HepG2 (cell line): ENCODE data around the gene NADK2. TPM values are rescaled to one million over a fixed set of nuclear protein-coding genes. Genes with fewer than 3 reads are reported as not detected.

ENCODE experiments used
- ATAC-seq: fragments of 200-7000 bp; cut with Tn5 transposase; 3 replicates; pipeline ENCODE4 v1.9.1; 2020; ENCODE audit warnings: mild to moderate bottlenecking, moderate library complexity
- BruUV-seq: library from RNA; stranded (reverse); fragments of 400-500 nt; replicated peaks from 2 replicates; lab custom pipeline; 2021; lab: Mats Ljungman, UMichigan
- CTCF ChIA-PET: fragments of 300-600 bp; formaldehyde crosslinking; extraction: SDS; loops from one replicate; lab custom pipeline; 2021; ENCODE audit warnings: low total read pairs, inconsistent platforms, low intra/inter-chr PET ratio; lab: Yijun Ruan, JAX
- POLR2A ChIA-PET: fragments of 350-600 bp; sonication (Branson Sonifier 250); formaldehyde crosslinking; loops from one replicate; lab custom pipeline; 2020; ENCODE audit warnings: antibody characterized with exemption, inconsistent platforms; lab: Yijun Ruan, JAX
- DNase-seq: peaks from one replicate; pipeline ENCODE4 v3.0.0-alpha.2; 2015; ENCODE audit warnings: low spot score
- FAIRE-seq: peaks from 3 replicates; lab custom pipeline; 2011; peaks lifted over from hg19 to GRCh38; lab: Jason Lieb, UNC
- H2AFZ ChIP-seq: one replicate; pipeline ENCODE4 v1.6.1; 2011; ENCODE audit warnings: low read length, inconsistent platforms
- H3K27ac ChIP-seq: fragments of 300-600 bp; 3 replicates; pipeline ENCODE4 v1.8.0; 2011; ENCODE audit warnings: mixed run types, mild to moderate bottlenecking, mixed read lengths, low read length, inconsistent platforms; ENCODE audit not compliant: insufficient read depth; ENCODE audit errors: extremely low read length
- H3K27me3 ChIP-seq, 2 experiments: fragments of 200-600 bp in 1 of 2; 2 replicates in 1 of 2; 3 replicates in 1 of 2; pipeline versions ENCODE4 v1.6.0 to v1.8.0; 2011; ENCODE audit warnings: low read length in 2 of 2, mild to moderate bottlenecking in 2 of 2, moderate library complexity in 2 of 2, inconsistent platforms in 1 of 2; ENCODE audit not compliant: insufficient read depth in 2 of 2, control insufficient read depth in 1 of 2
- H3K36me3 ChIP-seq, 2 experiments: fragments of 200-600 bp in 1 of 2; replicated peaks in 1 of 2; 2 replicates in 1 of 2; 3 replicates in 1 of 2; pipeline versions ENCODE4 v1.5.1 to v1.8.0; 2011; ENCODE audit warnings: low read length in 2 of 2, inconsistent platforms in 1 of 2; ENCODE audit not compliant: insufficient read depth in 2 of 2, control insufficient read depth in 1 of 2
- H3K4me1 ChIP-seq: 2 replicates; pipeline ENCODE4 v1.5.1; 2012; ENCODE audit warnings: low read length, inconsistent platforms; ENCODE audit not compliant: insufficient read depth
- H3K4me2 ChIP-seq: 2 replicates; pipeline ENCODE4 v1.6.0; 2011; ENCODE audit warnings: low read depth, low read length, inconsistent platforms
- H3K4me3 ChIP-seq, 3 experiments: fragments of 200-600 bp in 1 of 3; sonication (generic), shearing (Covaris generic) in 1 of 3; replicated peaks in 1 of 3; 2 replicates each; pipeline ENCODE4 v1.5.1; 2011 to 2016; ENCODE audit warnings: low read length in 3 of 3, inconsistent platforms in 2 of 3, low read depth in 2 of 3, mild to moderate bottlenecking in 2 of 3, control low read depth in 1 of 3, mixed read lengths in 1 of 3; ENCODE audit not compliant: insufficient read depth in 1 of 3
- H3K79me2 ChIP-seq: one replicate; pipeline ENCODE4 v1.6.1; 2011; ENCODE audit warnings: low read length, inconsistent platforms; ENCODE audit not compliant: insufficient read depth
- H3K9ac ChIP-seq: 2 replicates; pipeline ENCODE4 v1.6.0; 2011; ENCODE audit warnings: mild to moderate bottlenecking, low read depth, low read length, inconsistent platforms; ENCODE audit not compliant: insufficient read depth
- H3K9me3 ChIP-seq: 2 replicates; pipeline ENCODE4 v1.5.1; 2012; ENCODE audit warnings: mild to moderate bottlenecking, low read length
- H4K20me1 ChIP-seq: 2 replicates; pipeline ENCODE4 v1.6.0; 2011; ENCODE audit warnings: inconsistent platforms, mild to moderate bottlenecking, low read length, moderate library complexity; ENCODE audit not compliant: insufficient read depth
- ARNTL ChIP-seq: sonication (generic); formaldehyde crosslinking; IDR thresholded peaks from 2 replicates; pipeline ENCODE4 v1.4.0; 2020; ENCODE audit warnings: mild to moderate bottlenecking, missing genetic modification reagents
- BRF2 ChIP-seq: sonication (generic); formaldehyde crosslinking; IDR thresholded peaks from 2 replicates; pipeline ENCODE4 v1.8.1; 2022; ENCODE audit warnings: mild to moderate bottlenecking, missing genetic modification reagents
- CSRNP1 ChIP-seq: sonication (generic); formaldehyde crosslinking; IDR thresholded peaks from 2 replicates; pipeline ENCODE4 v1.8.1; 2023; ENCODE audit warnings: mild to moderate bottlenecking, missing genetic modification reagents
- ERF ChIP-seq: IDR thresholded peaks from 2 replicates; pipeline ENCODE4 v1.6.1; 2018; ENCODE audit warnings: missing biosample characterization, missing genetic modification reagents
- ETS1 ChIP-seq: sonication (generic); formaldehyde crosslinking; IDR thresholded peaks from 2 replicates; pipeline ENCODE4 v1.4.0; 2020; ENCODE audit warnings: missing genetic modification reagents
- ETV5 ChIP-seq: IDR thresholded peaks from 2 replicates; pipeline ENCODE4 v1.6.1; 2018; ENCODE audit warnings: missing biosample characterization, missing genetic modification reagents, inconsistent platforms, borderline replicate concordance
- FOXA3 ChIP-seq: IDR thresholded peaks from 2 replicates; pipeline ENCODE4 v1.6.1; 2016; ENCODE audit warnings: missing genetic modification reagents, missing compliant biosample characterization
- HHEX ChIP-seq: IDR thresholded peaks from 2 replicates; pipeline ENCODE4 v1.6.1; 2016; ENCODE audit warnings: control low read depth
- KDM6A ChIP-seq: IDR thresholded peaks from 2 replicates; pipeline ENCODE4 v1.6.1; 2016; ENCODE audit warnings: low read depth
- MYPOP ChIP-seq: sonication (generic); formaldehyde crosslinking; IDR thresholded peaks from 2 replicates; pipeline ENCODE4 v1.8.1; 2023; ENCODE audit warnings: mild to moderate bottlenecking, moderate library complexity, missing genetic modification reagents
- SAFB2 ChIP-seq: sonication (generic); formaldehyde crosslinking; IDR thresholded peaks from 2 replicates; pipeline ENCODE4 v1.5.1; 2020; ENCODE audit warnings: missing genetic modification reagents, low read depth, mild to moderate bottlenecking, borderline replicate concordance
- TEAD2 ChIP-seq: sonication (generic); formaldehyde crosslinking; IDR thresholded peaks from 2 replicates; pipeline ENCODE4 v1.9.0; 2021; ENCODE audit warnings: missing genetic modification reagents
- ZNF124 ChIP-seq: sonication (generic); formaldehyde crosslinking; IDR thresholded peaks from 2 replicates; pipeline ENCODE4 v1.4.0; 2020; ENCODE audit warnings: missing genetic modification reagents
- ZNF558 ChIP-seq: sonication (generic); formaldehyde crosslinking; IDR thresholded peaks from 2 replicates; pipeline ENCODE4 v1.9.0; 2022; ENCODE audit warnings: mild to moderate bottlenecking, missing genetic modification reagents, borderline replicate concordance
- ZNF841 ChIP-seq: sonication (generic); formaldehyde crosslinking; IDR thresholded peaks from 2 replicates; pipeline ENCODE4 v1.8.1; 2023; ENCODE audit warnings: missing genetic modification reagents, borderline replicate concordance
- ZSCAN21 ChIP-seq: sonication (generic); formaldehyde crosslinking; IDR thresholded peaks from 2 replicates; pipeline ENCODE4 v1.8.0; 2022; ENCODE audit warnings: mild to moderate bottlenecking, missing genetic modification reagents, moderate library complexity, borderline replicate concordance
- WGBS: methylation state at CpG from one replicate; pipeline ENCODE4 v1.1.6; 2017; ENCODE audit warnings: low lambda C conversion rate; 5-methylcytosine and 5-hydroxymethylcytosine counted together
- in situ Hi-C: cut with HindIII; loops from 2 replicates; pipeline ENCODE4 v1.10.0; 2017; ENCODE audit warnings: low pct_unique_long_range_greater_than_20kb; ENCODE audit not compliant: extremely low pct_ligation_motif_present
- intact Hi-C: fragments of 100-400 bp; cut with micrococcal nuclease; formaldehyde crosslinking; loops from one replicate; pipeline ENCODE4 v1.10.0; 2022; ENCODE audit not compliant: unreplicated experiment
- polyA plus RNA-seq, 8 experiments: library from polyadenylated mRNA; depleted of rRNA in 3 of 8; stranded (reverse) in 7 of 8; unstranded in 1 of 8; fragments of >200 nt; fragmentation: Illumina TruSeq in 4 of 8; extraction: Trizol in 4 of 8; gene quantifications; 2 replicates each; pipeline versions ENCODE4 v1.2.1 to v1.2.3, GENCODE V29; 2011 to 2016; ENCODE audit warnings: low read depth in 4 of 8, missing spikeins in 1 of 8, mixed read lengths in 1 of 8; ENCODE audit not compliant: insufficient read depth in 1 of 8
- total RNA-seq, 5 experiments: library from RNA; depleted of rRNA; stranded (reverse); fragments of >200 nt; fragmentation: Illumina TruSeq; extraction: Trizol; gene quantifications; 2 replicates each; pipeline ENCODE4 v1.2.3, GENCODE V29; 2016; ENCODE audit warnings: low read depth in 1 of 5

The NADK2 gene
- total and polyA plus RNA-seq, 2 of the 13 experiments (the other 11 are each of a cell fraction or from before 2014, with no cell fraction given) = 13.9 to 71.4 TPM

- no peak for TF ChIP-seq MYPOP (CRISPR knock-in tag)
- TF ChIP-seq SAFB2 = no peak
- no peak for TF ChIP-seq ETS1
Measured at GRCh38 chr5:36181774-36182173, 60.0 kb downstream of the NADK2 start (continued).

- BruUV-seq = no TSS peak
- 6% methylated on average over 2 of the region's 2 CpGs for WGBS
- intact Hi-C loops = loop anchor here (1.0 to 5.0 kb wide), 3 partner anchors 27 to 103 kb away; no protein-coding TSS in a partner anchor
- peak; percentile 47; the same call in 1 of the 2 replicates for TF ChIP-seq HHEX
- peak; percentile 95 for TF ChIP-seq FOXA3 (CRISPR knock-in tag)
- TF ChIP-seq TEAD2 (CRISPR knock-in tag) = no peak
- peak; percentile 82; the same call in 1 of the 2 replicates for TF ChIP-seq ZNF124 (CRISPR knock-in tag)
- peak; percentile 67; the same call in 1 of the 2 replicates for TF ChIP-seq ERF
- peak; percentile 61 for TF ChIP-seq KDM6A (CRISPR knock-in tag)
- TF ChIP-seq ETV5 (CRISPR knock-in tag) = peak; percentile 64; the same call in 1 of the 2 replicates
- no peak for TF ChIP-seq ZNF558
- no peak for TF ChIP-seq BRF2 (CRISPR knock-in tag)
- no peak for TF ChIP-seq ARNTL (CRISPR knock-in tag)
- no peak for TF ChIP-seq CSRNP1 (CRISPR knock-in tag)
- TF ChIP-seq ZSCAN21 = no peak
- no peak for TF ChIP-seq ZNF841
Measured at GRCh38 chr5:36180556-36181350, 61.0 kb downstream of the NADK2 start.

More at GRCh38 chr5:36180556-36181350, 61.0 kb downstream of the NADK2 start:
- Histone ChIP-seq H2AFZ (no peak overlapping the region), H3K27me3 (no peaks in the 10 kb centered on the region), H3K4me3 (peak overlapping the region in 1 of 3 experiments; percentile 21; a peak in 1 of 6 replicates), H3K4me2 (peak overlapping the region; percentile 60), H3K36me3 (peaks cover 0 to 15% of the 10 kb centered on the region in 2 experiments; a peak in 3 of 5 replicates), H4K20me1 (no peaks in the 10 kb centered on the region), H3K79me2 (no peaks in the 10 kb centered on the region), H3K4me1 (peaks cover 47% of the 10 kb centered on the region), H3K27ac (peak overlapping the region; percentile 80), H3K9ac (no peak overlapping the region; the same call in 1 of the 2 replicates), H3K9me3 (no peaks in the 10 kb centered on the region)
- FAIRE-seq (peak; percentile 80), DNase-seq (peak; percentile 88), ATAC-seq (peak; percentile 93)
- ChIA-PET CTCF (no interaction called here), POLR2A (interaction anchor here (0.9 to 3.6 kb wide), 4 partner anchors 27 to 60 kb away, joined by 3 to 34 read pairs (median 10); partner anchors contain the start of gene NADK2)
- in situ Hi-C loops = no loop called here
